Skeletal muscle satellite cell (primary cell): ENCODE data around the gene JMJD7.

Source experiments
- H3K27me3 ChIP-seq: 2 replicates; pipeline ENCODE4 v1.7.0; 2013; ENCODE audit warnings: low read length; ENCODE audit not compliant: control insufficient read depth, insufficient read depth
- H3K36me3 ChIP-seq: 2 replicates; pipeline ENCODE4 v1.7.0; 2013; ENCODE audit warnings: mild to moderate bottlenecking, control low read depth, low read length; ENCODE audit not compliant: insufficient read depth
- H3K4me1 ChIP-seq: 2 replicates; pipeline ENCODE4 v1.7.0; 2013; ENCODE audit warnings: low read length; ENCODE audit not compliant: control insufficient read depth, insufficient read depth
- H3K4me2 ChIP-seq: 2 replicates; pipeline ENCODE4 v1.7.0; 2013; ENCODE audit warnings: mild to moderate bottlenecking, low read length
- H3K4me3 ChIP-seq: 2 replicates; pipeline ENCODE4 v1.7.0; 2013; ENCODE audit warnings: low read length
- H3K9ac ChIP-seq: 2 replicates; pipeline ENCODE4 v1.7.0; 2013; ENCODE audit warnings: mild to moderate bottlenecking, low read depth, low read length, moderate library complexity
- H3K9me3 ChIP-seq: replicated peaks from 2 replicates; pipeline ENCODE4 v1.7.0; 2013; ENCODE audit warnings: mild to moderate bottlenecking, control low read depth, low read length

JMJD7 gene

DNA sequence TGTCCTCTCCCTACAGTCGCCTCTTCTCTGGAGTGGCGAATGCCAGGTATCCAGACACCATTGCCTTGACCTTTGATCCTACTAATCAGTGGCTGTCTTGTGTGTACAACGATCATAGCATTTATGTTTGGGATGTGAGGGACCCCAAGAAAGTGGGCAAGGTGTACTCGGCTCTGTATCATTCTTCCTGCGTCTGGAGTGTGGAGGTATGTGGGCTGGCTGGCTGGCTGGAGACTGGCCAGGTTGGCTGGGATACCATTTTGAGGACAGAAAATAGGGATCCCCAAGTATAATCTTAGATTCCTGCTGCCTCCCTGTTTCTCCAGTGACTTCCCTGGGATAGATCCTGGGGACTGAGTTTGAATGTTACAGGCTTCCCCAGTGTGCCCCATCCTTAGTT lies 13.4 kb upstream of the JMJD7 start:
- no peaks in the 10 kb centered on the region for H3K27me3 ChIP-seq
- H3K4me2 ChIP-seq, result no peak overlapping the region
- no peaks in the 10 kb centered on the region for H3K9me3 ChIP-seq
- H3K36me3 ChIP-seq, result peaks cover 68% of the 10 kb centered on the region
- H3K4me1 ChIP-seq, result peaks cover 3% of the 10 kb centered on the region
- H3K9ac ChIP-seq, result no peak overlapping the region
- no peak overlapping the region for H3K4me3 ChIP-seq

DNA sequence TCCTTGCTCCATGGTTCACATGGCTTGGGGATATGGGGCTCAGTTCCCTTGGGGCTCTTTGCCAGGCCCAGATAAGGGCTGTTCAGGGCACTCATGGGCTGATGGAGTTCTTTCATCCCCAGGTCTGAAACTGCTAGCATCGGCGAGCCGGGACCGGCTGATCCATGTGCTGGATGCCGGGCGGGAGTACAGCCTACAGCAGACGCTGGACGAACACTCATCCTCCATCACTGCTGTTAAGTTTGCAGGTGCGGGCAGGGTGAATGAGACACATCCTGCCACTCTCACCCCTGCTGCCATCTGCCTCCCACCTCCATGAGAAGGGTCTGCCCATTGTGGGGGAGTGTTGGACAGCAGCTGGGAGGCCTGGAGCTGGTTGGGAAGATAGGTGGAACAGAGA lies 11.1 kb upstream of the JMJD7 start:
- H3K9ac ChIP-seq, result no peak overlapping the region
- no peaks in the 10 kb centered on the region for H3K4me1 ChIP-seq
- H3K27me3 ChIP-seq, result no peaks in the 10 kb centered on the region

DNA sequence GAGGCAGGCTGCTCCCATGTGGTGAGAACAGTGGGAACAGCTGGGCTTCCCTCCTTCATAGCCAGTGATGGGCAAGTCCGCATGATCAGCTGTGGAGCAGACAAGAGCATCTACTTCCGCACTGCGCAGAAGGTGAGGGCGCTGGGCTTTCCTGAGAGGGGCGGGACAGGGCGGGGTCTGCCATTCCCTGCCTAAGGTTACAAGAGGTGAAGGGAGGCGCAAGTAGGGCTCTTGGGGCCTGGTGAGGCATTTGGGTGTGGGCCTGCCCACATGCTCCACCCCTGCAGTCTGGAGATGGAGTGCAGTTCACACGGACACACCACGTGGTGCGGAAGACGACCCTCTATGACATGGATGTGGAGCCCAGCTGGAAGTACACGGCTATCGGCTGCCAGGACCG lies 10.6 kb upstream of the JMJD7 start:
- no peak overlapping the region for H3K9ac ChIP-seq
- no peaks in the 10 kb centered on the region for H3K27me3 ChIP-seq
- no peaks in the 10 kb centered on the region for H3K4me1 ChIP-seq
- peaks cover 87% of the 10 kb centered on the region for H3K36me3 ChIP-seq
- H3K4me2 ChIP-seq, result no peak overlapping the region
- H3K4me3 ChIP-seq, result no peak overlapping the region
- no peaks in the 10 kb centered on the region for H3K9me3 ChIP-seq

More for the DNA sequence above, 11.1 kb upstream of the JMJD7 start:
- Histone ChIP-seq H3K4me2 (no peak overlapping the region), H3K9me3 (no peaks in the 10 kb centered on the region), H3K4me3 (no peak overlapping the region), H3K36me3 (peaks cover 87% of the 10 kb centered on the region)

DNA sequence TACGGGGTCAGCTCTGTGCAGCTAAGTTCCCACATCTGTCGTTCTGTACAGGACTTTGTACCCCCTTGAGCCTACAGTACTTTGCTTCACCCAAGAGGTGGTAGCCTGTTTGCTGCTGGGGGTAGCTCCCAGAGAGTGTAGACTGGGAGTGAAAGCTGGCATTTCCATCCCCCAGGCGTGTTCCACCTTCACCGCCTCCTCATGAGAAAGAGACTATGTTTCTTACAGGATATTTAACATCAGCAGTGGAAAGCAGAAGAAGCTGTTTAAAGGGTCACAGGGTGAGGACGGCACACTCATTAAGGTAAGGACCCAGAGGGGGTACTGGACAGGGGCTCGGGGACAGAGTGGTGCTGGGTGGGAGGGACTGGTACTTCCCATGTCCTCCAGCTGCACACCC lies 10.1 kb upstream of the JMJD7 start:
- H3K27me3 ChIP-seq, result no peaks in the 10 kb centered on the region
- H3K9ac ChIP-seq, result no peak overlapping the region
- no peak overlapping the region for H3K4me3 ChIP-seq
- H3K36me3 ChIP-seq, result peaks cover 87% of the 10 kb centered on the region
- H3K9me3 ChIP-seq, result no peaks in the 10 kb centered on the region
- no peak overlapping the region for H3K4me2 ChIP-seq
- H3K4me1 ChIP-seq, result no peaks in the 10 kb centered on the region

DNA sequence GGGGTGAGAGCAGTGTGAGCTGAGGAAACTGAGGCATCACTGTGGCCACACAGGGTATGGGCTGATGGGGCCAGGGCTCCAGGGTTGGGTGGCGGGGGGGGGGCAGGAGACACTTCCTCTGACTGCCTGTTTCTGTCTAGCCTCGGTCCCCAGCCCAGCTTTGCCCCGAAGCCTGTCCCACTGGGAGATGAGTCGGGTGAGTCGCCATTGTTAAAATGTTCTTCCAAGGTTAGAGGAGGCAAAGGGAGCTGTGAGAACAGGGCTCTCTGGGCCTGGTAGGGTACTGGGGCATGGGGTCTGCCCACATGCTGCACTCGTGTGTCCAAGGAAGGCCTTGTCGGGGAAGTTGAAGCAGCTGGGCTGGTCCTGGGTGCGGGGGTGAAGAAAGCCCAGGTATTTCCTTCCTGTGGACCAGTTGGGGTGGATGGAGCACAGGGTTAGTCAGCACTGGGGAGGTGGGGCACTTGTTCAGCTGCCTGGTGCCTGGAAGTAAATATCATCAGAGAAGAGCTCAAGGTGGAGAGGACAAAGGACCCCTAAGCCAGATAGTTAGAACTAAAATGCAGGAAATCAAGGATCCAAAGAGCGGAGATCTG lies 8.3 kb upstream of the JMJD7 start:
- no peaks in the 10 kb centered on the region for H3K9me3 ChIP-seq
- H3K4me3 ChIP-seq, result no peak overlapping the region
- no peak overlapping the region for H3K9ac ChIP-seq
- no peaks in the 10 kb centered on the region for H3K4me1 ChIP-seq
- no peak overlapping the region for H3K4me2 ChIP-seq
- peaks cover 90% of the 10 kb centered on the region for H3K36me3 ChIP-seq
- H3K27me3 ChIP-seq, result no peaks in the 10 kb centered on the region

DNA sequence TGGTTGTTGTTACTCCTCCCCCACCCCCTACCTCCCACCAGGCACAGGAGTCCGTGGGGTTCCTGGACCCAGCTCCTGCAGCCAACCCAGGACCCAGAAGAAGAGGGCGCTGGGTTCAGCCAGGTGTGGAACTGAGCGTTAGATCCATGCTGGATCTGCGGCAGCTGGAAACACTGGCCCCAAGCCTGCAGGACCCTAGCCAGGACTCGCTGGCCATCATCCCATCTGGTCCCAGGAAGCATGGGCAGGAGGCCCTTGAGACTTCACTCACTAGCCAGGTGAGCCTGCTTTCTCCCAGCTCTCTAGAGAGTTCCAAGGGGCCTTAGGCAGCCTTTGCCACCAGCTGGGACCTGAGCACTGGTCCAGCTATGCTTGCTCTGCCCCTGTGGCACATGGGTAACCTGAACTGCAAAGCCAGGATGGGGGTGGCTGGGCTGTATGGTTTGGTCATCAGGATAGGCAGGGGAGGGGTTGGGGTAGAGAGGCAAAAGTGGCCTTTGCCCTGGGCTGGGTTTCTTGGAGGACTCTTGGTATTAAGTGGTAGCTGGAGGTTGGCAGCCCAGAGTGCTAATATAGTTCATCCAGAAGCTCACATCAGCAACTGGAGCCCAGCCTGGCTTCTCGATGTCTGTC lies 7.0 kb upstream of the JMJD7 start:
- Histone ChIP-seq H3K4me2 (no peak overlapping the region), H3K4me1 (no peaks in the 10 kb centered on the region), H3K9ac (no peak overlapping the region), H3K27me3 (no peaks in the 10 kb centered on the region), H3K36me3 (peaks cover 79% of the 10 kb centered on the region), H3K9me3 (no peaks in the 10 kb centered on the region), H3K4me3 (no peak overlapping the region)

DNA sequence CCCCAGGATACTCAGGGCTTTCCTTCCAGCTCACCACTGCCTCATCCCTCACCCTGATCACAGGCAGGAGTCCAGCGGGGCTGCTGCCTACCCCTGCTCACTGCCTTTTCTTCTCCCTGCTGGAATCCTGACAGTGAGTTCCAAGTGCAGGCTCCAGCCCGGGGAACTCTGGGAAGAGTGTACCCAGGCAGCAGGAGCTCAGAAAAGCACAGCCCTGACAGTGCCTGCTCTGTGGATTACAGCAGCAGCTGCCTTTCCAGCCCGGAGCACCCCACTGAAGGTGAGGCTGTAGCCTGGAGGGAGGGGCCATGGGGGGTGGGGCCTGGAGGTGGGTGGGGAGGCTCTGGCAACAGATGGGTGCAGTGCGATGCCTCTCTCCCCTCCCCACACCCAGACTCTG lies 6.1 kb upstream of the JMJD7 start:
- H3K4me1 ChIP-seq, result no peaks in the 10 kb centered on the region
- H3K36me3 ChIP-seq, result peaks cover 70% of the 10 kb centered on the region
- H3K9me3 ChIP-seq, result no peaks in the 10 kb centered on the region
- H3K4me2 ChIP-seq, result no peak overlapping the region
- no peaks in the 10 kb centered on the region for H3K27me3 ChIP-seq
- H3K4me3 ChIP-seq, result no peak overlapping the region
- H3K9ac ChIP-seq, result no peak overlapping the region

DNA sequence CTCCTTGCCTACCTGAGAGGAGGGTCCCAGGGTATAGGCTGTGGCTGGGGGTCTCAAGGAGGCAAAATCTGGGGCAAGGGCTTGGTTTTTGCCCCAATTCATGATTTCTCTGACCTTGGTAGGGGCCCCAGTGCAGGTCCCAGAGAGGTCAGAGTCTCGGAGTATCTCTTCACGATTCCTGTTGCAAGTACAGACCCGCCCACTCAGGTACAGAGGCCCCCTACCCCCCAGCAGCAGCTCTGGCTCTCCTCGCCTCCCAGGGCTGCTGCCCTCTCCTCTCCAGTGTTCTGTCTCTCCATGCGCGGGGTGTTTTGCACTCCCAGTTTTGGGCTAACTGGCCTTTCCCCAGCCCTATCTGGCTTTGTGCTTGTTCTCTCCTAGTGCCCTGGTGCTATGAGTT lies 5.4 kb upstream of the JMJD7 start:
- Histone ChIP-seq H3K9me3 (no peaks in the 10 kb centered on the region), H3K4me1 (peaks cover 4% of the 10 kb centered on the region), H3K27me3 (no peaks in the 10 kb centered on the region), H3K4me3 (no peak overlapping the region), H3K9ac (no peak overlapping the region), H3K36me3 (peaks cover 64% of the 10 kb centered on the region), H3K4me2 (no peak overlapping the region)

DNA sequence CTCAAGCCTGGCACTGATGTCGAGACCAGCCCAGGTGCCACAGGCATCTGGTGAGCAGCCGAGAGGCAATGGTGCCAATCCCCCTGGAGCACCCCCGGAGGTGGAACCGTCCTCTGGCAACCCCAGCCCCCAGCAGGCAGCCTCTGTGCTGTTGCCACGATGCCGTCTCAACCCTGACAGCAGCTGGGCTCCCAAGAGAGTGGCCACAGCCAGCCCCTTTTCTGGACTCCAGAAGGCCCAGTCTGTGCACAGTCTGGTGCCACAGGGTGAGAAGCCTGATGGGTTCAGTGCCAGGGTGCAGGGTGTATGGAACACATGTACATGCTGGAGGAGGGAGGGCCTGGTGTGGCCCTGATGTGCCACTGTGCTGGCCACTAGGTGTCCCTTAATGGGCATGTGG lies 4.9 kb upstream of the JMJD7 start:
- Histone ChIP-seq H3K4me2 (no peak overlapping the region), H3K36me3 (peaks cover 59% of the 10 kb centered on the region), H3K9me3 (no peaks in the 10 kb centered on the region), H3K27me3 (no peaks in the 10 kb centered on the region), H3K4me1 (peaks cover 5% of the 10 kb centered on the region), H3K9ac (no peak overlapping the region), H3K4me3 (no peak overlapping the region)

DNA sequence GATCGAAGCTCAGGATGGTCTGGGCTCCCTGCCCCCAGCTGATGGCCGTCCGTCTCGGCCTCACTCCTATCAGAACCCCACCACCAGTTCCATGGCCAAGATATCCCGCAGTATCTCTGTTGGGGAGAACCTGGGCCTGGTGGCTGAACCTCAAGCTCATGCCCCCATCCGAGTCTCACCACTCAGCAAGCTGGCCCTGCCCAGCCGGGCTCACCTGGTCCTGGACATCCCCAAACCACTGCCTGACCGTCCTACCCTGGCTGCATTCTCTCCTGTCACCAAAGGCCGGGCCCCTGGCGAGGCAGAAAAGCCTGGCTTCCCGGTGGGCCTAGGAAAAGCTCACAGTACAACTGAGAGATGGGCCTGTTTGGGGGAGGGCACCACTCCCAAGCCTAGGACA lies 4.4 kb upstream of the JMJD7 start:
- Histone ChIP-seq H3K36me3 (peaks cover 54% of the 10 kb centered on the region), H3K9ac (no peak overlapping the region), H3K27me3 (no peaks in the 10 kb centered on the region), H3K9me3 (no peaks in the 10 kb centered on the region), H3K4me3 (no peak overlapping the region), H3K4me2 (no peak overlapping the region), H3K4me1 (peaks cover 7% of the 10 kb centered on the region)

DNA sequence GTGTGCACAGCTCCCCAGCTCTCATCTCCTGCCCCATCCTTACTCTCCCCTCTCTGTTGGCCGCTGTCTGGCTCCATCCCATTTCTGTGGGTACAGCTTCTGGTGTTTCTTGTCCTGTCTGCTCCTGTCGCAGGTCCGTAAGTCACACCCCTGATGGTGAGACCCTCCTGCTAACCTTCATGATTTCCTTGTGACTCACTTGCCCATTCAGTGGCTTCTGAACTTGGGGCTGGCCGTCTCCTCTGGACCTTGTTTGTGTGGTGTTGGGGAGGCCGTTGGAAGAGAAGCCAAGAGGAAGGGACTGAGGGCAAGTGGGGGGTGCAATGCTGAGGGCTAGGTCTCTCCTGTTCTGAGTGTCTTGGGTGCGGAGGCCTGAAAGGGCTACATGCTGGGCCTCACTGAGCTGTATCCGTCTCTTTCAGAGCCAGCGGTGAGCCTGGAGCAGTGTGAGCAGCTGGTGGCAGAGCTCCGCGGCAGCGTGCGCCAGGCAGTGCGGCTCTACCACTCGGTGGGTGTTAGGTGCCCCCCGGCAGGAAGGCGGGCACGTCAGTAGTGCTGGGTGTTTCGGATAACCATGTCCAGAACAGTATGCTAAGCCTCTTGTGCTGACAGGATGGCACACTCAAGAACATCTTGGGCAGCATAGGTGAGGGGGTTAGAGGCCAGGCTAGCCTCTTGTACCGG lies 3.7 kb upstream of the JMJD7 start:
- Histone ChIP-seq H3K27me3 (no peaks in the 10 kb centered on the region), H3K9ac (no peak overlapping the region), H3K4me2 (no peak overlapping the region), H3K36me3 (peaks cover 47% of the 10 kb centered on the region), H3K4me3 (no peak overlapping the region), H3K4me1 (peaks cover 13% of the 10 kb centered on the region), H3K9me3 (no peaks in the 10 kb centered on the region)

DNA sequence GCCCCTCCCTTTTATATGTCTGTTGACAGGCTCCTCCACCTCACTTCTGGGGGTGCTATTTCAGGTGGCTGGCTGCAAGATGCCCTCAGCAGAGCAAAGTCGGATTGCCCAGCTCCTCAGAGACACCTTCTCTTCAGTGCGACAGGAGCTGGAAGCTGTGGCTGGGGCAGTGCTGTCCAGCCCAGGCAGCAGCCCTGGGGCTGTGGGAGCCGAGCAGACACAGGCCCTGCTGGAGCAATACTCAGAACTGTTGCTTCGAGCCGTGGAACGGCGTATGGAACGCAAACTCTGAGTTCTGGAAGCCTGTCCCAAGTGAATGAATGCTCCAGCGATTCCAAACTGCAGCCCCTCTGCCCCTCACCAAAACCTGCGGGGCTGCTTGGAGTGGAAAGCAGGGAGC lies 2.7 kb upstream of the JMJD7 start:
- H3K4me1 ChIP-seq, result peaks cover 13% of the 10 kb centered on the region
- no peak overlapping the region for H3K4me3 ChIP-seq
- no peaks in the 10 kb centered on the region for H3K9me3 ChIP-seq
- H3K9ac ChIP-seq, result no peak overlapping the region
- H3K27me3 ChIP-seq, result no peaks in the 10 kb centered on the region
- H3K4me2 ChIP-seq, result no peak overlapping the region
- peaks cover 39% of the 10 kb centered on the region for H3K36me3 ChIP-seq
